GDM1 (cell line): ENCODE data around the gene DNAJC15.
A peak's percentile ranks its signal among the peaks of the same experiment; 100 is the strongest.
"Not testable (repeated sequence)": the region's sequence is repeated elsewhere in the genome, so short reads cannot be mapped to it uniquely, and the experiment has no call there.

Experiments used
- DNase-seq: peaks from one replicate; lab custom pipeline; 2025; lab: John Stamatoyannopoulos, UW

Gene DNAJC15

GRCh38 chr13:43023289-43023963, at the start of gene DNAJC15:
DNAJC15 (plus strand) TSS chr13:43023586; CDS start chr13:43023627, 41 bp downstream.
- DNase-seq, result no peak

- DNase-seq, result no peak
Measured at GRCh38 chr13:42976066-42976465, 47.3 kb upstream of the DNAJC15 start.

- DNase-seq, result no peak
Measured at GRCh38 chr13:42977219-42977659, 46.1 kb upstream of the DNAJC15 start.

GRCh38 chr13:42981317-42981716, 42.1 kb upstream of the DNAJC15 start:
- no peak for DNase-seq

- no peak for DNase-seq
Measured at GRCh38 chr13:42981853-42982252, 41.5 kb upstream of the DNAJC15 start.

- DNase-seq, result no peak
Measured at GRCh38 chr13:42984026-42984425, 39.4 kb upstream of the DNAJC15 start.

GRCh38 chr13:42984691-42985090, 38.7 kb upstream of the DNAJC15 start:
- no peak for DNase-seq

GRCh38 chr13:42985312-42986175, 37.8 kb upstream of the DNAJC15 start:
- no peak for DNase-seq

- no peak for DNase-seq
Measured at GRCh38 chr13:42986176-42986574, 37.2 kb upstream of the DNAJC15 start.

GRCh38 chr13:42990291-42991232, 32.8 kb upstream of the DNAJC15 start:
- no peak for DNase-seq

GRCh38 chr13:42991233-42991897, 32.0 kb upstream of the DNAJC15 start:
- not testable (repeated sequence) for DNase-seq

GRCh38 chr13:42991898-42992763, 31.3 kb upstream of the DNAJC15 start, which contains the start of gene EPSTI1:
EPSTI1 (minus strand) TSS chr13:42992241; CDS start chr13:42992165, 76 bp downstream.
- DNase-seq, result peak; percentile 72

- no peak for DNase-seq
Measured at GRCh38 chr13:42992764-42993122, 30.6 kb upstream of the DNAJC15 start.

GRCh38 chr13:42994878-42995277, 28.5 kb upstream of the DNAJC15 start:
- DNase-seq, result no peak

- DNase-seq, result no peak
Measured at GRCh38 chr13:42996584-42996983, 26.8 kb upstream of the DNAJC15 start.

GRCh38 chr13:42997381-42997780, 26.0 kb upstream of the DNAJC15 start:
- DNase-seq, result no peak

- no peak for DNase-seq
Measured at GRCh38 chr13:42999491-42999890, 23.9 kb upstream of the DNAJC15 start.

- no peak for DNase-seq
Measured at GRCh38 chr13:43000676-43001075, 22.7 kb upstream of the DNAJC15 start.

GRCh38 chr13:43002021-43002420, 21.4 kb upstream of the DNAJC15 start:
- no peak for DNase-seq

GRCh38 chr13:43003010-43003409, 20.4 kb upstream of the DNAJC15 start:
- DNase-seq, result no peak
